GM15510 (cell line): ENCODE data around the gene PPP1R12A.

ENCODE experiments used
- POLR2A ChIP-seq: IDR thresholded peaks from 3 replicates; pipeline ENCODE4 v1.6.1; 2011; ENCODE audit warnings: borderline replicate concordance; ENCODE audit not compliant: insufficient read length; ENCODE audit errors: extremely low read depth

The PPP1R12A gene

DNA sequence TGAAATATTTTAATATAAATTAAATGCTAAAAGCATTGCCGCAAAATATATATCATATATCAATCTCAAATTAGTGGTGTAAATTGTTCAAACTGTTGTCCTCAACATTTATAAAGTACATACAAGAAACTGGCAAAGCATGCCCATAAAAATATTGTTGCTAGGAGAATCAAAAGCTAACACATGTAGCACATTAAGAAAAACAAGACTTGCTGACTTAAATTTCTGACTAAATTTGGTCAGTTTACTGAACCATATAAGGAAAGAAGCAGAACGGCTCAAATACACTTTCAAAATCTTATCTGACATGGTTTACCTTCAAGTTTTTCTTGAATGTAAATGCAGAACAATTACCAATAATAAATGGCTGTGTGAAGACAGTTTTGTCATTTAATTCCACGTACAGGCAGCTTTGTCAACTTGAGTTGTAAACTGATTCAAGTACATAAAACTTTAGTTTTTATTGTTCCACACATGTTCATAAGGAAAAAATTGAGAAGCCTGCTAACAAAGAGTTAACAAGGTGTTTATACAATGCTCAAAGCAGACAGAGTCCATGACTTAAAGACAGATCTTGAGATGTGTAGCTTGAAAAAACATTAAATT is 50.4 kb downstream of the PPP1R12A start:
- TF ChIP-seq POLR2A: no peak

DNA sequence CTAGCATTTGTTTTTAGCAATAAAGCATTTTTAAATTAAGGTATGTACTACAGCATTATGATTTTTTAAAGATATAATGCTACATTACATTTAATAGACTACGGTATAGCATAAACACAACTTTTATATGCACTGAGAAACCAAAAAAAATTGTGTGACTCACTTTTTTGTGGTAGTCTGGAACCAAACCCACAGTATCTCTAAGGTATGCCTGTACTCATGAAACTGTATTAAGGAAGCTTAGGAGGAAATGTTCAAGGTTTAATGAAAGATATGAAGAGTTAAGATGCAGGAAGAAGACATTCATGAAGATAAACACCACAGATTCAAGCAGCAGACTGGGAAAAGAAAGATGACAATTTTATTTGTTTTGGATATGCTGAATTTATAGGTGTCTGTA is 51.7 kb downstream of the PPP1R12A start:
- TF ChIP-seq POLR2A: no peak

DNA sequence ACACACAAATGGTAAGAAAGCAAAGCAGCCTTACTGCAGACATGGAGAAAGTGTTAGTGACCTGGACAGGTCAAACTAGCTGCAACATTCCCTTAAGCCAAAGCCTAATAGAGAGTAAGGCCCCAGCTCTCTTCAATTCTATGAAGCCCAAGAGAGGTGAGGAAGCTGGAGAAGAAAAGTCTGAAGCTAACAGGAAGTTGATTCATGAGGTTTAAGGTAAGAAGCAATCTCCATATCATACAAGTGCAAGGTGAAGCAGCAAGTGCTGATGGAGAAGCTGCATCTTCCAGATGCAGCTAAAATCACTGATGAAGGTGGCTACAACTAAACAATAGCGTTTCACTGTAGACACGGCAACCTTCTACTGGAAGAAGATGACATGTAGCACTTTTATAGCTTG is 53.5 kb downstream of the PPP1R12A start:
- TF ChIP-seq POLR2A: no peak

DNA sequence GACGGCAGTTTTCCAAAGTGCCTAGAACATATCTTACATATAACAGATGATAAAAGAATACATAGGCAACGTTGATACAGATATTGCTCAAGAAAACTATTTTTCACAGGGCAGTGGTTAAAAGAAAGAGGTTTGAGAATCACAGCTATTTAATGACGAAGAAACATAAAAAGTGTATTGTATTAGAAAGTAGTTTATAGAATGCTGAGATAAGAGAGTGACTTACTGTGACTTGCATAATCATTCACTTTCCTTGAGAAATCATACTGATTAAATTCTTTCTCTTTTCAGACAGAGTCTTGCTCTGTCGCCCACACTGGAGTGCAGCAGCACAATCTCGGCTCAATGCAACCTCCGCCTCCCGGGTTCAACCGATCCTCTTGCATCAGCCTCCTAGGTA is 57.7 kb downstream of the PPP1R12A start:
- no peak for TF ChIP-seq POLR2A

DNA sequence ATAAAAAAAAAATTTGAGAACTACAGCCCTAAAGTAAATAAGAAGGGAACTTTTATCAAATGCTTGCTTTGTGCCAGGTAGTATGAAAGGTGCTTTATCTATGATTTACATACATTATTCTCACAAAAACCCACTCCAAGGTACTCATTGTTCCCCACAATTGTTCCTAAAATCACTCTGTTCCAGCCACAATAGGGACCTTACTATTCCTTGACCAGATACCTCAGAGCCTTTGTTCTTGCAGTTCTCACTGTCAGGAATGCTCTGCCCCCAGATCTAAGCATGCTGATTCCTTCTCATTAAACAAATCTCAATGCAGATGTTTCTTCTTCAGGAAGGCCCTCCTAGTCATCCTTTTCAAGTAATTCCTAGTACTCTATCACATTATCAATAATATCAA is 60.2 kb downstream of the PPP1R12A start:
- TF ChIP-seq POLR2A: no peak

DNA sequence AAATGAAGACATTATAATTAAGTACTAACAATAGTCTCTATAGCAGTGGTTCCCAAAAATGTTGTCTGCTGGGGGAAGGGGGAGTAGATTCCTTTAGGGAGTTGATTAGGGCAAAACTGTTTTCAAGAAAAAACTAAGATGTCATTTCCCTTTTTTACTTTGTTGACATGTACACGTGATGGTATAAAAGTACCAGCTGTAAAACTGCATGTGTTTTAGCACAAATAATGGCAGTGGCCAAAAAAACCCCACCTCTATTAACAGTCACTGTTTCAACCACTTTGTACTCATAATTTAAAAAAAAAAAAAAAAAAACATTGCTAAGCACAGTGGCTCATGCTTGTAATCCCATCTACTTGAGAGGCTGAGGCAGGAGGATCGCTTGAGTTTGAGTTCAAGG is 61.7 kb downstream of the PPP1R12A start:
- no peak for TF ChIP-seq POLR2A

DNA sequence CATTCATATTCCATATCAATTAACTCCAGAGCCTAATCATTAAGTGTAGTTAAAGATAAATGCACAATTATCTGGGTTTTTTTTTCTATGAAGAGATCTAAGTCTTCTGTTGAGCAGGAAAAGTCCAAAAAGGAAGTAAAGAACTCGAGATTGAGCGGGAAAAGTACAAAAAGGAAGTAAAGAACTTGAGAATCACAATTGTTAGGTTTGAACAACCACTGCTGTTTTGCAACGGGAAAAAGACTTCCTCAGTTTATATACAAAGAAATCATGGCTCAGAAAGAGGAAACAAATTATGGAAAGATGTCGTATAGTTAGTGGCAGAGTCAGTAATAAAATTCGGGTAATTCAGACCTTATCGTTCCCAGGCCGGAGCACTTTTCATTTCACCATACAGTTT is 63.3 kb downstream of the PPP1R12A start:
- TF ChIP-seq POLR2A: no peak

DNA sequence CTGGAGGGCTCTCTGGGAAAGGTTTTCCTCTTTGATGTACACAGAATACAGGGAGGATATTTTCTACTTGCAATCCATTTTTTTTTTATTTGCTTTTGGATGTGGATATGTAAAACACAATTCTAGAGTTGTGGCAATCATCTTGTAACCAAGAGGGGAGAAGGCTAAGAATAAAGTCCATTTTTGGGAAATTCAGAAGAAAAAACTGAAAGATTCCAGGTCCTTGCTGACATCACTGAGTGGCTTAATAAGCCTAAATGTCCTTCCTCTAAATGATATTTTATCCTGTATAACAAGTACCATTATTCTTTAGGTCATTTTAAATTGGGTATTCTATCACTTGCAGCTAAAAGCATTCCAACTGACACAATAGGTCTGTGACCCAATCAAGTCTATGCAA is 64.0 kb downstream of the PPP1R12A start:
- no peak for TF ChIP-seq POLR2A

DNA sequence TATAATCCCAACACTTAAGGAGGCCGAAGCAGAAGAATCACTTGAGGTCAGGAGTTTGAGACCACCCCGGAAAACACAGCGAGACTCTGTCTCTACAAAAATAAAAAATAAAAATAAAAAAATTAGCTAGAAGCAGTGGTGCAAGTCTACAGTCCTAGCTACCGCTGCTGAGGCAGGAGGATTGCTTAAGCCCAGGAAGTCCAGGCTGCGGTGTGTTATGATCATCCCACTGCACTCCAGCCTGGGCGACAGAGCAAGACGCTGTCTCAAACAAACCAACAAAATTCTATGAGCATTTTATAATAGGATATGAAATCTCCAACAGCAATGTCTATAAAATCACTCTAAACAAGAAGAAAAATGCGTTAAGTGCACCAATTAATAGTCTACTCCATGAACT is 75.3 kb downstream of the PPP1R12A start:
- no peak for TF ChIP-seq POLR2A

DNA sequence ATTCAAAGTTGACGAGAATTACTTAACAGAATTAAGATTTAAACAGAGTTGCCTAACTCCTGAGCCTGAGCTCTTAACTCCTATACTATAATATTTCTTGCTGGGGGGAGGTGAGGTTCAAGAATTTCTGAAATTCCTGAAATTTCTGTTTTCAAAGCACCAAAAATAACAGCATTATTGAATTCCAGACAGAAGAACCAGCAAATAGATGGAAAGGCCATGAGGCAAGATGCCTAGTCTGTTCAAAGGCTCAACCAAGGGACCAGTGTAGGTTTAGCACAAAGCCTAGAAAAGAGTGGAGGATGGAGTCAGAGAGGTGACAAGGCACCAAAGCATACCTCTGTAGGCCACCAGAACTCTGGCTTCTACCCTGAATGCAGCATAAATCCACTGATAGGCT is 76.4 kb downstream of the PPP1R12A start:
- TF ChIP-seq POLR2A: no peak

DNA sequence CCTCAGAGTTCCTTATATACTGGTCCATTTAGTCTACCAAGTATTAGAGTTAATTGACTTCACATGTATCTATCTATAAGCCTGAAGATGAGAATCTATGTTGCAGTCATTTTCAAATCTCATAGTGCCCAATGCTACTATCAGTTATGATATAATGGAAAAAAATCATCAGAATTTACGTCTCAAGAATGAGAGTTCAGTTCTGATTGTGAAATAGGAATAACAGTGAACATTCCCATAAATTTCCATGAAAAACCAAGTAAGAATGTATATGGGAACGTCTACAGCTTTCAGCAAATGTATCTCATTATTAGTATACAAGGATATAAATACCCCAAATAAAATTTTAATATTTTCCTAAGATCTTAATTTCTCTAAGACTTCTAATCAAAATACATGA is 77.2 kb downstream of the PPP1R12A start:
- no peak for TF ChIP-seq POLR2A

DNA sequence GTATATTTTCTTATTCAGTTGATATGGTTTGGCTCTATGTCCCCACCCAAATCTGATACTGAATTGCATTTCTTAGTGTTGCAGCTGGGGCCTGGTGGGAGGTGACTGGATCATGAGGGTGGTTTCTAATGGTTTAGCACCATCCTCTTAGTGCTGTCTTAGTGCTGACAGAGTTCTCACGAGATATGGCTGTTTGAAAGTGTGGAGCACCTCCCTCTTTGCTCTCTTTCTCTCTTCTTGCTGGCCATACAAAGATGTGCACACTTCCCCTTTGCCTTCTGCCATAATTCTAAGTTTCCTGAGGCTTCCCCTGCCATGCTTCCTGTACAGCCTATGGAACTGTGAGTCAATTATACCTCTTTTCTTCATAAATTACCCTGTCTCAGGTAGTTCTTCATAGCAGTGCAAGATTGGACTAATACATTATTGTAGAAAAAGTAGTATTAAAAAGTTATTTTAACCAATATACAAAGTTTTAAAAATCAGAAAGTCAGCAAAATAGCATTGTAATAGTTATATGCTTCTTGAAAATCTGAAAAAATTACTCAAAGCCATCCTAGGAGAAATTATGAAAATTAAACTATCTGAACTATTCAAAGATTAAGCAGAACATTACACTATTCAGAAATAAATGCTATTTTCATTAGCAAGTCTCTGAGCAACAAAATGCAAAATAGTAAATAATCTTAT is 84.1 kb downstream of the PPP1R12A start:
- no peak for TF ChIP-seq POLR2A

DNA sequence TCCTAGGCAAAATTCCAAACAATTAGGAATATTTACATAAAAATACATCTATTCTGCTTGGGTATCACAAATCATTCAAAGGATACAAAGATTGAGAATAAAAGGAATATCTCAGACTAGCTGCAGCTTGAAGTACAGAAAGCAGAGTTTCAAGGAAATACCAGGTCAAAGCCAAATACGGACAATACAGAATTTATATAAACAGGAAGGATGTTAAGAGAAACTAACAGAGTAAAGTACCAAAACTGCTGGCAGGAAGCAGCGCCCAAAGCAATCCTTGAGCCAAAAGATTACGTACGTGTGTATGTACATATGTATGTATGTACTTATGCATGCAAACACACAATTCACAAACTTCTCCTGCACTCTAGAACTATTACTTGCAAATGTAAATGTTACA is 86.6 kb downstream of the PPP1R12A start:
- TF ChIP-seq POLR2A: no peak

DNA sequence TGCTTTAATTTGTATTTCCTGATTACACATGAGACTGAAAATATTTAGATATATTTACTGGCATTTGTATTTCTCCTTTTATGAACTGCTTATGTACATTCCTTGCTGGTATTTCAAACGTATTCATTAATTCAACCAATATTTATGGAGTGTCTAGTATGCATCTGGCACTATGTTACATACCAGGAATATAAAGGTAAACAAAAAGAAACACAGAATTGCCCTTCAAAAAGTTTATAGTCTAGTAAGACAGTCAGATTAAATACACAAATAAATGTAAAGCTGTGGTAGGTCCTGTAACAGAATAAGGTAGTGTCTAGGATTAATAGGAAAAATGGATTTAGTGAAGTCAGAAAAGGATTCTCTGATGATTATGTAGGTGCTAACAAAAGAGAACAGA is 87.5 kb downstream of the PPP1R12A start:
- TF ChIP-seq POLR2A: no peak

DNA sequence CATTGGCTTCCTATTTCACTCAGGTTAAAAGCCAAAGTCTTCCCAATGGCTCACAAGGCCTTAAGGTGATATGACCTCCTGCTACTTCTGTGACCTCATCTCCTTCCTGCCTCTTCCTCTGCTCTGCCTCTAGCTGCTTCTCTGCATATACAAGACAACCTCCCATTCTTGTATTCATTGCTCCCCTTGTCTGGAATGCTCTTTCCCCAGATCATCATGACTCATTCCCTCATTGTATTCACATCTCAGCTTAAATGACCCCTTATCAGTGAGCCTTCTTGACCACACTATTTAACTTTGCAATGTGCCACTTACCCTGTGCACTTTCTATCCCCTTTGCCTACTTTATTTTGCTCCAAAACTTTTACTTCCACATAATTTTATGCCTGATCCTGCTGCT is 90.2 kb downstream of the PPP1R12A start:
- TF ChIP-seq POLR2A: no peak

DNA sequence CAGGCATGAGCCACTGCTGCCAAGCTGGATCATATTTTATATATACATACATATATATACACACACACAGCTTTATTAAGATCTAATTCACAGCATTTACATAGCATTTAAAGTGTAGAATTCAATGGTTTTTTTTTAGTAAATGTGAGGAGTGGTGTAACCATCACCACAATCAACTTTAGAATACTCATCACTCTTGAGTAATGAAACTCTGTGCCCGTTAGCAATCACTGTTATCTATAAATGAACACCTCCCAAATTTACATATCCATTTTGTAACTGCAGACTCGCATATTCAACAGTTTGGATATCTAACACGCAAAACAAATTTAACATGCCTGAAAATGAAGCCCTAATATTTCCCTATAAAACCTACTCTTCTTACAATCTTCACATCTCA is 90.9 kb downstream of the PPP1R12A start:
- no peak for TF ChIP-seq POLR2A
